ENCODE data around the gene TP53I11.

- TF ChIP-seq, protein P1, sequence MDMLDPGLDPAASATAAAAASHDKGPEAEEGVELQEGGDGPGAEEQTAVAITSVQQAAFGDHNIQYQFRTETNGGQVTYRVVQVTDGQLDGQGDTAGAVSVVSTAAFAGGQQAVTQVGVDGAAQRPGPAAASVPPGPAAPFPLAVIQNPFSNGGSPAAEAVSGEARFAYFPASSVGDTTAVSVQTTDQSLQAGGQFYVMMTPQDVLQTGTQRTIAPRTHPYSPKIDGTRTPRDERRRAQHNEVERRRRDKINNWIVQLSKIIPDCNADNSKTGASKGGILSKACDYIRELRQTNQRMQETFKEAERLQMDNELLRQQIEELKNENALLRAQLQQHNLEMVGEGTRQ (CRISPR knock-in tag; IDR thresholded peaks at IDR 0.05) = no peak
- TF ChIP-seq ARNT (IDR thresholded peaks at IDR 0.05) (no peak), FOS (IDR thresholded peaks at IDR 0.05; ENCODE audit: extremely low read depth, insufficient read length) (no peak), ZNF354B (CRISPR knock-in tag; IDR thresholded peaks at IDR 0.05) (no peak)
- TF ChIP-seq, protein P2, sequence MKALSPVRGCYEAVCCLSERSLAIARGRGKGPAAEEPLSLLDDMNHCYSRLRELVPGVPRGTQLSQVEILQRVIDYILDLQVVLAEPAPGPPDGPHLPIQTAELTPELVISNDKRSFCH (CRISPR knock-in tag; IDR thresholded peaks at IDR 0.05) = no peak
- TF ChIP-seq, protein P2 (tag; IDR thresholded peaks at IDR 0.05) = no peak
Measured at GRCh38 chr11:44962464-44962863, 11.8 kb upstream of the TP53I11 start.

All from K562 (cell line).